ENCODE data around the gene SRA1.

SRA1 gene

DNA sequence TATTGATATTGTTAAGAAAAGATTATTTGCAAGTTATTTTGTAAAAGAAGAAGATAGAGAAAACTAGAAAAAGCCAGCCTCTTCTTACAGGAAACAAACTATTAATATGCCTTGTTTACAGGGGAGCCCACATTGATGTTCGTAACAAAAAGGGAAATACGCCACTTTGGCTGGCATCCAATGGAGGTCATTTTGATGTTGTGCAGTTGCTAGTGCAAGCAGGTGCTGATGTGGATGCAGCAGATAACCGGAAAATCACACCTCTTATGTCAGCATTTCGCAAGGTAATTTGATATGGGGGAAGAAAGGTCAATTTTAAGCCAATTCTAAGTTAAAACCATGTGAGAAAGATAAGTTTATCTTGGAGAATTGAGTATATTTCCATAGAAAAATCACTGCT lies 47.4 kb downstream of the SRA1 start:
- TF ChIP-seq, protein P1, sequence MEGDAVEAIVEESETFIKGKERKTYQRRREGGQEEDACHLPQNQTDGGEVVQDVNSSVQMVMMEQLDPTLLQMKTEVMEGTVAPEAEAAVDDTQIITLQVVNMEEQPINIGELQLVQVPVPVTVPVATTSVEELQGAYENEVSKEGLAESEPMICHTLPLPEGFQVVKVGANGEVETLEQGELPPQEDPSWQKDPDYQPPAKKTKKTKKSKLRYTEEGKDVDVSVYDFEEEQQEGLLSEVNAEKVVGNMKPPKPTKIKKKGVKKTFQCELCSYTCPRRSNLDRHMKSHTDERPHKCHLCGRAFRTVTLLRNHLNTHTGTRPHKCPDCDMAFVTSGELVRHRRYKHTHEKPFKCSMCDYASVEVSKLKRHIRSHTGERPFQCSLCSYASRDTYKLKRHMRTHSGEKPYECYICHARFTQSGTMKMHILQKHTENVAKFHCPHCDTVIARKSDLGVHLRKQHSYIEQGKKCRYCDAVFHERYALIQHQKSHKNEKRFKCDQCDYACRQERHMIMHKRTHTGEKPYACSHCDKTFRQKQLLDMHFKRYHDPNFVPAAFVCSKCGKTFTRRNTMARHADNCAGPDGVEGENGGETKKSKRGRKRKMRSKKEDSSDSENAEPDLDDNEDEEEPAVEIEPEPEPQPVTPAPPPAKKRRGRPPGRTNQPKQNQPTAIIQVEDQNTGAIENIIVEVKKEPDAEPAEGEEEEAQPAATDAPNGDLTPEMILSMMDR (conservative IDR thresholded peaks at IDR 0.05; ENCODE audit: low read depth, low read length), result no peak
- no peak for DNase-seq (ENCODE audit: low read depth)
- H3K4me3 ChIP-seq (ENCODE audit: low read depth, low read length), result no peak overlapping the region

DNA sequence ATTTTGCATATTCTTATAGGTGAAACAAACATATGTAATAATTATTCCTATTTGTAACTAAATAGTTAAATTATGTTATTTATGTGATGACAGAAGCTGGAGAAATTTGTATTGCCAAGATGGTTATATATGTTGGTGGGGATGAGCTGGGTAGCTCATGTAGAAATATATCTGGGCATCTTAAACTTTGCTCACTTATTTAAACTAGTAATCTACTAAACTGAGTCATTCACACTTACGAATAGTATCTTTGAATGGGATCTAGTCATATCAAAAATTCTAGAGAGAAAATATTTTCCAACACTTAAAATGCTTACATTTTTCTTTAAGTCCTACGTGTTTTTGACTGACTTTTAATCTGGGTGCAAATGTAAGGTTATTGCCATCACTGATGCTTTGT lies 54.4 kb downstream of the SRA1 start:
- no peak for DNase-seq (ENCODE audit: low read depth)
- TF ChIP-seq, protein P1 (conservative IDR thresholded peaks at IDR 0.05; ENCODE audit: low read depth, low read length), result no peak

More for the DNA sequence above, 54.4 kb downstream of the SRA1 start:
- no peak overlapping the region for H3K4me3 ChIP-seq (ENCODE audit: low read depth, low read length)

Data from choroid plexus epithelial cell (primary cell).